Measurements from ENCODE around the gene SPSB3.
"Not testable (repeated sequence)": the region's sequence is repeated elsewhere in the genome, so short reads cannot be mapped to it uniquely, and the experiment has no call there.

SPSB3 gene

DNA sequence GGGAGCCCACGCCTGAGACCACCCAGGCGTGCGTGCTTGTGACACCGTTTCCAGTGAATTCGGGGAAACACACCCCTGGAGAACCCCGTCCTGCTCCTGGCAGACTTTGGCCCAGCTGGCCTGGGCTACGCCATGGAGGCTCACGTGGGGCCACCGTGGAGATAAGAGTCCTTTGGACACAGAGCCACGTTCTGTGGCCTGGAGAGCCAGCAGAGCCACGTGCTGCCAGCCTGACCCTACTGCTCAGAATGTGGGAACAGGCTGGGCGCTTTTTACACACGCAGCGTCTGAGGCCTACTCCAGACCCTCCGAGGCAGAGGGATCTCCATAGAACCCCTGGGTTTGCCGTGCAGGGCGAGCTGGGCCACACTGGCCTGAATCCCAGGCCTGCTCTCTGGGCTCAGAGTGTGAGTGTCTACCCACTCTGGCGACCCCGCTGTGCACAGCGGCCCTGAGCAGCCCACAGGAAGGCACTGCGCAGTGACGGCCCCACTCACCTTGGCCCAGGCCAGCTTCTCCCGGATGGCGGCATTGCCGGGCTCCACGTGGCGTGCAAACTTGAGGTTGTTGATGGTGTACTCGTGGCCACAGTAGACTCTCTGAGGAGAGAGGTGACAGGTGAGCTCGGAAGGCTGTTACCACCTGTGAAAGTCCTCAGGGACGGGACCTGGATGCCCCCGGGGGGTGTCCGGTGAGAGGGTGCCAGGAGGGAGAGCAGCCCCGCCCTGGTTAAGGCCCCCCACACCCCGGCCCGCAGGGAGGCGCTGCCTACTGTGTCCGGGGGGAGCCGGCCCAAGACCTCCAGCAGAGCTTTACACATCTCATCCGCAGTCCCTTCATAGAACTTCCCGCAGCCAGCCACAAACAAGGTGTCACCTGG is 34.3 kb upstream of the SPSB3 start:
- DNase-seq = no peak

- DNase-seq = no peak
Observed at GRCh38 chr16:1815461-1815860, 33.1 kb upstream of the SPSB3 start.

GRCh38 chr16:1812732-1813163 is 30.4 kb upstream of the SPSB3 start:
- peak; percentile 59 for DNase-seq

- no peak for DNase-seq
Observed at GRCh38 chr16:1810536-1810935, 28.2 kb upstream of the SPSB3 start.

DNA sequence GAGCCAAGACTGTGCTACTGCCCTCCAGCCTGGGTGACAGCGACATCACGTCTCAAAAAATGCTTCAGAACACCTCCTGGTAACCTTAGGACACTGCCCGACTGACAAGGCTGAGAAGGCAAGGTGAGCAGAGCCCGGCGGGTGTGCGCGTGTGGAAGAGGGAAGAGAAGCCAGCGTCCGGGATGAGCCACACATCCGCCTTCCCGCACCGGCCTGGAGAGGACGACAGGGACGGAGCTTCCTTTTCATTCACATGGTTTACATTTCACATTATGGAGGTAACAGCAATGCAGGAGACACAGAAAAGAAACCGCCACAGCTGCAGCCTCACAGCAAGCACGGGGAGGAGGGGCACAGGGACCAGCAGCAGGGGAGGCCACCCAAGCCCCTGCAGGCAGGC is 27.7 kb upstream of the SPSB3 start:
- DNase-seq = no peak

DNA sequence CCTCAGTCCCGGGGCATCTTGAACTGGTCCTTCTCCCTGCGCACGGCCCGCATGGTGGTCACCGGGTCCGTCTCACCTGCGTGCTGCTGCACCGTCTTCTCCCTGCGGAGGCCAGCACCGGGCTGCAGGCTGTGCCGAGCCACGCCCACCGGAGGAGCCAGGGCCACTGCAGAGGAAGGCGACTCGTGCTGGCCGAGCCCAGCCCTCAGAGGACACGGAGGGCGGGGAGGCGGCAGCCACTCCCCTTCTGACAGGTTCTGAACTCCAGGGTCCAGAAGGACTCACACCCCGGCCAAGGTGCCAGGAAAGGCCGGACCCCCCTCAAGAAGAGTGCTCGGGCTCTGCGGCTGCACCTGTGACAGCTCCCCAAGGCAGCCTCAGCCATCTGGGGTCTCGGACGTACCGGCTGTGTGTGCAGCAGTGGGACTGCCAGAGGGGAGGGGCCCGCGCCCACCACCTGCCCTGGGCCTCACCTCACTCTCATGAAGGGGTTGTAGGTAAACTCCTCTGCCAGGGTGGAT is 27.0 kb upstream of the SPSB3 start:
- DNase-seq = no peak

DNA sequence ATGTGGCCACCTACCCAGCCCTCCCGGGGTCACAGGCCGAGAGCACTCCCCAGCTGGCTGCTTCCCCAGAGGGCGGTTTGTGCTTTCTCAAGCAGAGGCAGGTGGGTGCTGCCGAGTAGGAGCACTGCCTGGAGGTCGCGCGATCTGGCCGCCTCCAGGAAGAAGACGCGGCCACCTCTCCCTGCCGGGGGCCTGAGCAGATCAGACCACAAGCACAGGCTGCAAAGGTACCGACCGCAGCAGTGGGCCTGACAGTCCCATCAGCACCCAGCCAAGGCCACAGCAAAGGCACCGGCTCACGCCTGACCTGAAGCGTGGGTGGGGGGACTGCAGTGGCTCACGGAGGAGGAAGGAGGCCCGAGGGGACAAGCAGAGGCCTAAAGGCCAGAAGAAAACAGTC is 26.3 kb upstream of the SPSB3 start:
- no peak for DNase-seq

GRCh38 chr16:1807626-1808025 is 25.3 kb upstream of the SPSB3 start:
- no peak for DNase-seq

GRCh38 chr16:1800701-1801100 is 18.3 kb upstream of the SPSB3 start:
- DNase-seq = no peak

- not testable (repeated sequence) for DNase-seq
Observed at GRCh38 chr16:1799263-1799662, 16.9 kb upstream of the SPSB3 start.

- DNase-seq = no peak
Observed at GRCh38 chr16:1794908-1795666, 12.7 kb upstream of the SPSB3 start.

DNA sequence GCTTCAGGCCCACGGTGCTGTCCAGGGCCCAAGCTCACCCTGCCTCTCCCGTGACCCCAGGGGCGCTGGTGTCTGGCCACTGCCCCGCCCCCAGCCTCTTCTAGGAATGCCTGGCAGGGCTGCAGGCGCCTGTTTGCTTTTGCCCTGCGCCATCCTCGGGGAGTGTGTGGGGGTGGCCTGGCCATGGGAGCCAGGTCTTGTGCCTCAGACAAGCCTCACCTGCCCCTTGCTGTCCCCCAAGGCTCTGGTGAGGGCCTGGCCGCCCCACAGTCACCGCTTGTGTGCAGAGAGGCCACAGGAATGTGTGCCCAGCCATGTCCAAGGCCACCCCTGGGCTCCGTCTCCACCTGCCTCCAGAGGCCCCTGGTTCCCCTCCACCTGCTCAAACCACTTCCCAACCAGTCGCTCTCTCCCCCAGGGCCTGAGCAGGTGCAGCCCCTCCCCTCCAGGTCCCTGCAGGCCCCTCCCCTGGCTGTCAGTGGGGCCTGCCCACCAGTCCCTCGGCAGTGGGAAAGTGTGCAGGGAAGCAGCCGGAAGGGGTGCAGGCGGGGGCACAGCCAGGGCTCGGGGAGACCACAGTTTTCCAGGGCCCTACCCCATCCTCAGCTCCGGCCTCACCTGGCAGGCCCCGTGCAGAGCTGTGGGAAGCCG is 12.0 kb upstream of the SPSB3 start:
- peak; percentile 9 for DNase-seq

DNA sequence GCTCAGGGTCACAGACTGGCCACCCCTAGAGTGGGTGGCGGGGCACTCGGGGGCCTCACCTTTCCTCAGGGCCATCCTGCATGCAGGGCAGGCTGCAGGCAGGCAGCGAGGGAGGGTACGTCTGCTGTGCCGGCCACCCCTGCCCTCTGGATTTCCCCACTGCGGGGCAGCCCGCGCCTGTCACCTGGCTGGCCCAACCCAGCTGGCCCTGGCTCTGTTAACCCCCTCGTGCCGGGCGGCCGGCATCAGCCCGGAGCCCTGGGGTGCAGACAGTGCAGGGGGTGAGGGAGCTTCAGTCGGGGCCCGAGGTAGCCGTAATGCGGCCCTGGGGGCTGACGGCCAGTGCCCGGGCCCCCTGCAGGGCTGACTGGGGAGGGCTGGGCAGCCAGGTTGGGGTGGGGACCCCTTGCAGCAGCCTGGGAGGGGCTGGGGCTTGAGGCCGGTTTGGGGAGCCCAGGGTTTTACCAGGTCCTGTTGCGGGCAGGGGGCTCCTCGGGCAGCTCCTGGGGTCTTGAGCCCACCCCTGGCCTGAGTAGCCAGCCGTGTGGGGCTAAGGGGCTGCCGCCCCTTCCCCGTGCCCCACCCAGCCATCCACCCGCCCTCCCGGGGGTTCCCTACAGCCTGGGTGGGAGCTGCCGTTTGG is 11.3 kb upstream of the SPSB3 start, which contains the start of gene IGFALS:
Gene IGFALS, minus strand, starts transcription at position 128 of the 643 bp plus-strand sequence. Its CDS starts 53 bp downstream, at position 75.
- peak; percentile 8 for DNase-seq

DNA sequence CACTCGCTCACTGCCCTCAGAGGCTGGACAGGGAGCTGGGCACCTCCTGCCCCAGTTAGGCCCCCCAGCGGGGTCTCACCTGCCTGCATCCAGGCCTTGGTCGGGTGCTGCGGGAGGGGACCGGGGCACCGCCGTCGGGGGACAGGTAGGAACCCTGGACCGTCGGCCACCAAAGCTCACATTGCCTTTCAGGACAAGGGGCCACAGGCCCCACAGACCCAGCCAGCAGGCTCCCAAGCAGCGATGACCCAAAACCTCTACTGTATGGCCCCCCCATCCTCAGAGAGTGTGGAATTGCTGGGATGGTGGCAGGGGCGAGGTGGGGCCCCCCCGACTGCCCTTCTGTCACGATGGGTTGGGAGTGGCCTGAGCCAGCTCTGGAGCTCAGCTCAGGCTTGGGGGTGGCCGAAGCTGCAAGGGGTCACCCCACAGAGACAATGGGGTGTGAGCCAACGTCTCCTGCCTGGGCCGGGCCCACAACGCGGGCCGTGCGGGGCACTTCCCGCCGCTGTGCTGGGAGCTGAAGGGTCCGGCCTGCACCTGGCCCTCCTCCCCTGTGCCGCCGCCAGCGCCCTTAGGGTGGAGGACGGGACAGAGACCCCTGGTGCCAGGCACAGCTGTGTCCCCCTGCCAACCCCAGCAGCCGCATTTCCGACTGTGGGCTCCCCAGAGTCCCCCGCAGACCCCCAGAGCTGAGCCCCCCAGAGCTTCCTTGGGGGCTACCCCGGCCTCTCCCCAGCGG is 10.6 kb upstream of the SPSB3 start:
- DNase-seq = no peak

- DNase-seq = no peak
Observed at GRCh38 chr16:1791943-1792812, 9.8 kb upstream of the SPSB3 start.

DNA sequence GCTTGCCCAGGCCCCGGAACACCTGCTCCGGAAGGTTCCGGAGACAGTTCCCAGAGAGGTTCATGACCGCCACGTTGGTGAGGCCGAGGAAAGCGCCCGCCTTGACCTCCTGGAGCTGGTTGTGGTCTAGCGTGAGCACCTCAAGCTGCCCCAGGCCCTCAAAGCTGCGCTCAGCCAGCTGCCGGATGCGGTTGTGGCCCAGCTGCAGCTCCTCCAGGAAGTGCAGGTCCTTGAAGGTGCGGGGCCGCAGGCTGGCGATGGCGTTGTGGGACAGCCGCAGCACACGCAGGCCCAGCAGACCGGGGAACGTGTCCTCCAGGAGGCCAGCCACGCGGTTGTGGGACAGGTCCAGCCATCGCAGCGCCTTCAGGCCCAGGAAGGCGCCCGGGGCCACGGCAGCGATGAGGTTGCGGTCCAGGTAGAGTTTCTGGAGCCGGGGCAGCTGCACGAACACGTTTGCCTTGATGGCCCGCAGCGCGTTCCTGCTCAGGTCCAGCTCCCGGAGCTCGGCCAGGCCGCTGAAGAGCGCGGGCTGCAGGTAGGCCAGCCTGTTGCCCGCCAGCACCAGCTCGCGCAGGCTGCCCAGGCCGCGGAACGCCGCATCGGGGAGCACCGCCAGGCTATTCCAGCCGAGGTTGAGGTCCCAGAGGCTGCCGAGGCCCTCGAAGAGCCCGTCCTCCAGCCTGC is 9.0 kb upstream of the SPSB3 start:
- DNase-seq = no peak

DNA sequence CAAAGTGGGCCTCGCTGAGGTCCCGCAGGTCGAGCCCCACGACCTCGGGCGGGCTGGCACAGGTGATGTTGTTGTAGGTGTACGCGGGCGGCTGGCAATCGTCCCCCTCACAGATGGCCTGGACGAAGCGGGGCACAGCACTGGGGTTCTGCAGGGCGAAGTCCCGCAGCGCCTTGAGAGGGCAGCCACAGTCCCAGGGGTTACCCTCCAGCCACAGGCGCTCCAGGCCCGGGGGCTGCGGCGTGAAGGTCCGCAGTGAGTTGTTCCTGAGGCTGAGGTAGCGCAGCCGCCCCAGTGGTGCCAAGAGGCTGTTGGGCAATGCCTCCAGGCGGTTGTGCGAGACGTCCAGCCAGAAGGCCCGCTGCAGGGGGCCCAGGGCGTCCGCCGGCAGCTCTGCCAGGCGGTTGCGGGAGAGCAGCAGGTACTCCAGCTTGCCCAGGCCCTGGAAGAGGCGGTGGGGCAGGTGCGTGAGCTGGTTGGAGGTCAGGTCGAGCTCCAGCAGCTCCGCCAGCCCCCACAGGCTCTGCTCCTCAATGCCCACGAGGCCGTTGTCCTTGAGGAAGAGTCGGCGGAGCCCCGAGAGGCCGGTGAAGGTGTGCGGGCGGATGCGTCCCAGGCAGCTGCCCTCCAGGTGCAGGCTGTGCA is 8.4 kb upstream of the SPSB3 start:
- no peak for DNase-seq

DNA sequence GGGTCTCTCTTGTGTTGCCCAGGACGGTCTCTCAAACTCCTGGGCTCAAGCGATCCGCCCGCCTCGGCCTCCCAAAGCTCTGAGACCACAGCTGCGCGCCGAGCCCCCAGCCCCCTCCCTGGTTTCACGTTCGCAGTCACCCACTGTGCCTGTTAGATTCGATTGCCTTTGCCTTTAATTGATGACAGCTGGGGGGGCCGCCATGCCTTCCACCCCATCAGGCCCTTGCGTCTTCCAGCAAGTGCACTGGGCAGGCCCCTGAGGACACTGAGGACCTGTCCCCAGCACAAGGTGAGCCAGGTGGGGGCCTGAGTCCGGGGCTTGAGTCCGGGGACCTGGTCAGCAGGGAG is 7.9 kb upstream of the SPSB3 start:
- DNase-seq = no peak

DNA sequence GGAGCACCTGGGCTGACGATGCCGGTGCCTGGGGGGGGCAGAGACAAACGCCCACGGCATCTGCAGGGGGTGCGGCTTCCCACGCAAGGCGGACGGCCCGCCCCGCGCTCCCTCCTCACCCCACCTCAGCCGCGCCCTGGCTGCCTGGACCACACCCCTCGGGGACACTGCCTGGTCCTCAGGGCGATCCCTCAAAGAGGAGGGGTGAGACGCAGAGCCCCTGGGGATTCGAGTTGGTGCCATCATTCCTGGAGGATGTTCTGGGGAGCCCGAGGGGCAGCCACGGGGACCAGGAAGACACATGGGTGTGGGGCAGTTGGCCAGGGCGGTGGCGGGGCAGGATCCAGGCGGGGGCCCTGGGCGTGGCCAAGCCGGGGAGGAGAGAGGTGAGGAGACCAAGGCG is 7.3 kb upstream of the SPSB3 start:
- no peak for DNase-seq

- no peak for DNase-seq
Observed at GRCh38 chr16:1788708-1789100, 6.3 kb upstream of the SPSB3 start.

Data from 8988T (cell line).